IPS-18c (cell line): ENCODE data around the gene SLC41A1.
"Not testable (repeated sequence)": the region's sequence is repeated elsewhere in the genome, so short reads cannot be mapped to it uniquely, and the experiment has no call there.

Experiments
- H3K4me3 ChIP-seq: 2 replicates; pipeline ENCODE4 v1.7.0; 2013; ENCODE audit warnings: low read depth, mild to moderate bottlenecking, low read length, moderate library complexity; ENCODE audit not compliant: insufficient read depth
- H3K9me3 ChIP-seq: one replicate; pipeline ENCODE4 v1.6.1; 2013; ENCODE audit warnings: mild to moderate bottlenecking, low read length, moderate library complexity; ENCODE audit not compliant: control insufficient read depth, insufficient read depth

The SLC41A1 gene

DNA sequence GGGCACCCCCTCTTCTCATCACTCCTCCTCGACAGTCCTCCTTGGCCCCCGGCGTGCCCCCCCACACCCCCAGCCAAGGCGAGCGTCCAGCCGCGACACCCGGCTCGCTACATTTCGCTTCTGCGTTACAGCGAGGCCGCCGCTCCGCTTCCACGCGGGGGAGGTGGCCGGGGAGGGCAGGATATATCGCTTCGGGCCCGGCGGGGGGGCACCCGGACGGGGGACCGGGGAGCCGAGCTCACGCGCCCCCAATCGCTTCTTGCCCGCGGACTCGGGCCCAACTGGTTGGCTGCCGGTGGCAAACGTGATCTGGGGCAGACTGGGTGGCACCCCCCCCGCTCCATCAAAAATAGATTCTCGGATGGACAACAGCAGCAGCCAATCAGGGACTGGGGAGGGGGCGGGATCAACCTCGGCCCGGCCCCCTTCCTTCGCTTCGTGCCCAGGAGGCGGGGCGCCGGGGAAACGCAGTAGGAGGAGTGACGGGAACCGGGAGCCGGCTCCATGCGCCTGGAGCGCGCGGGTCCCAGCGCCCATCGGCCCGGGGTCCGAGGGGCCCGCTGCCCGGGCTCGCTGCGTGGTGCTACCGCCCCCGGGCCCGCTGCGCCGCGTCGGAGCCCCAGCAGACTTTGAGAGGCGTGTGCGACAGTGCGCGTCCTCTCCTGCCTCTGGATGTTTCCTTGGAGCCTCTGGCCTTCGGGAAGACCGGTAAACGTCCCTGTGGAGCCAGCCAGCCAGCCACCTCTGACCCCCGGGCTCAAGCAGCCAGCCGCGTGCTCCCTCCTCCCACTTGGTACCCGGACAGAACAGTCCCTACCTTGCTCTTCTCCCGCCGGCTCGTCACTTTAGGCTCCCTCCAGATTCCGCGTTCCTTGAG, at the start of gene SLC41A1:
SLC41A1 (minus strand) TSS at position 321 of the 877 bp plus-strand sequence. CDS start 2,757 bp downstream, outside the sequence.
- no peaks in the 10 kb centered on the region for H3K9me3 ChIP-seq
- H3K4me3 ChIP-seq = peak within 1 kb of the TSS; percentile 93

DNA sequence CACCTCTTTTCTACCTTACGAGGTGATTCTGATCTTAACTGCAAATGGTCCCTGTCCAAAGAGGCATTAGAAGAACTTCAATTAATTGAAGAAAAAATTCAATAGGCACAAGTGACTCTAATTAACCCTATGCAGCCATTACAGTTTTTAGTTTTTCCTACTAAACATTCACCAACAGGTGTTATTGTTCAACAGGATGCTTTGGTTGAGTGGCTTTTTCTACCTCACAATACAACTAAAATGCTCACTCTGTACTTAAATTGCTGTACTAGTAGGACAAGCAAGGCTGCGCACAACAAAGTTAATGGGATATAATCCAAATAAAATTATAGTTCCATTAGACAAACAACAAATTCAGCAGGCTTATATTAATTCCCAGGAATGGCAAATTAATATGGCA, 48.5 kb upstream of the SLC41A1 start:
- Histone ChIP-seq H3K4me3 (no peak overlapping the region), H3K9me3 (no peaks in the 10 kb centered on the region)

DNA sequence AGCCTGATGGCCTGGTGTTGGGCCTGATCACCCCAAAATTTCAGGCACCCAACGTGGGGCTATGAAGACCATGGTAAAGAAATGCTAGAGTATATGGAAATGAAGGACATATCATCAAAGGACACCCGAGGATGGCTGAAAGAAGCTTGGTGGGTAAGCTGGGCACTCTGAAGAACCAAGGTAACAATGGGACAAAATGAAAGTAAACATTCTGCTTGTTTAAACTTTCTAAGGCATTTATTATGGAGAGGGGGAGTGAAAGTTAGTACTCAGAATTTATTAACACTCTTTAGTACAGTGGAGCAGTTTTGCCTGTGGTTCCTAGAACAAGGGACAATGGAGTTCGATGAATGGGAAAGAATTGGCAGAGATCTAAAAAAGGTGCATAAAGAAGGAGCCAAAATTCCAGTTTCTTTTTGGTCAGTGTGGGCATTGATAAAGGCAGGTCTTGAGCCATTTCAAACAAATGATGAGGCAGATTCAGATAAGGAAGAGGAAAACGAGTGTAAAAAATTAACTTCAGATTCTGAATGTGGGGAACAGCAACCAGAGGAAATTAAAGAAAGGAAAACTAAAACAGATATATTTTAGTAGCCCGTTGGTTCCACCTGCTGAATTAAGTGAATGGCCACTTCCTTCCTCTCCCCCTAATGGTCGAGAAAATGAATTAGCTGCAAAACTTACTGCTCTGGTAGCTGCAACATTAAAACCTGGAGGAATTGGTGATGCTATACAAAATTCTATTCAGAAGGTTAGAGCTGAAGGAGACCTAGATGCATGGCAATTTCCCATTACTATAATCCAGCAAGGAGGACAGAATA, 45.4 kb upstream of the SLC41A1 start:
- Histone ChIP-seq H3K9me3 (no peaks in the 10 kb centered on the region), H3K4me3 (no peak overlapping the region)

DNA sequence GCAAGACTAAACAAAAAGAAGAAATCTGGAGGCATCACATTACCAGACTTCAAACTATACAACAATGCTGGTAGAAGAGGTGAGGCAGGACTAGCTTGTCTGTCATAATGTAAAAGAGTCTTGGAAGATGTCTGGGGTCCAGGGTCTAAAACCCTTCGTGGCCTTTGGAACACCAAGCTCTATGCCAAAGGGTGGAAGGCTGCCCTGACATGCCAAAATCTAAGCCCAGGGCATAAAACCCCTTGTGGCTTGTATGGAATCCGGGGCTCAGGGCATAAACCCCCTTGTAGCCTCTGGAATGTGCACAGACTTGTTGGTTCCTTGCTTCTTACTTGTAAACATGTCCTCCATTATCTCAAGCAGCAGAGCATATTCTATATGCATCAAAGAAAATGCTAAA, 44.5 kb upstream of the SLC41A1 start:
- not testable (repeated sequence) for H3K9me3 ChIP-seq, H3K4me3 ChIP-seq

DNA sequence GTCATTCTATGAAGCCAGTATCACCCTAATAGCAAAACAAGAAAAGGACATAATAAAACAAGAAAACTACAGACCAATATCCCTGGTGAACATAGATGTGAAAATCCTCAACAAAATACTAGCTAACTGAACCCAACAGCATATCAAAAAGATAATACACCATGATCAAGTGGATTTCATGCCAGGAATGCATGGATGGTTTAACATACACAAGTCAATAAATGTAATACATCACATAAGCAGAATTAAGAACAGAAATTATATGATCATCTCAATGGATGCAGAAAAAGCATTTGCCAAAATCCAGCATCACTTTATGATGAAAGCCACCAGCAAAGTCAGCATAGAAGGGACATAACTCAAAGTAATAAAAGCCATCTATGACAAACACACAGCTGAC, 43.4 kb upstream of the SLC41A1 start:
- Histone ChIP-seq H3K4me3 (no peak overlapping the region), H3K9me3 (no peaks in the 10 kb centered on the region)

DNA sequence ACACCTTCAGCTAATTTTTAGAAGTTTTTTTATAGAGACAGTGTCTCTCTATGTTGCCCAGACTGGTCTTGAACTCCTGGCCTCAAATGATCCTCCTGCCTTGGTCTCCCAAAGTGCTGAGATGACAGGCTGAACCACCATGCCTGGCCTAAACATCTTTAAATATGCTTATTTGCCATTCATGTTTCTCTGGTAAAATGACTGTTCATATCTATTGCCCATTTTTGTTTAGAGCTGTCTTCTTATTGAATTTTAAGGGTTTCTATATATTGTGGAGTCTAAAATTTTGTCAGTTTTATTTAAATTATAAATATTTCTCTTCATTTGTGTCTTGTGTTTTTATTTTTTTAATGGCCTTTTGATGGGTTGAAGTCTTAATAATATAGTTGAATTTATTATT, 40.0 kb upstream of the SLC41A1 start:
- Histone ChIP-seq H3K4me3 (no peak overlapping the region), H3K9me3 (no peaks in the 10 kb centered on the region)

DNA sequence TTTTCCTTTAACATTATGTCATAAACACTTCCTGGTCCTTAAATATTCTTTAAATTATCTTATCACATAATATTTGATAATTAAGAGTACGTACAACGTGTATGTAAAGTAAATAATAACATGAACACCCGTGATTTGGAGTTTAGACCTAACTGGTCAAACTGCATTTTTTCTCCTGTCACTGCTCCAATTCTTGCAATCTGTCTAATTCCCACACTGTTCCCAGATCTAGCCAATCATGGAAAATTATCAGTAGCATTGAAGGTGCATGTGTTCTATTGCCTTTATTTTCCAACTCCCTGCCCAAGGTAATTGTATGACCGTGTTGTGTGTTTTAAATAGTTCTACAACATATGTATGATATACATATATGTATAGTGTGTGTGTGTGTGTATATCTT, 39.0 kb upstream of the SLC41A1 start:
- H3K9me3 ChIP-seq = no peaks in the 10 kb centered on the region
- H3K4me3 ChIP-seq = no peak overlapping the region

DNA sequence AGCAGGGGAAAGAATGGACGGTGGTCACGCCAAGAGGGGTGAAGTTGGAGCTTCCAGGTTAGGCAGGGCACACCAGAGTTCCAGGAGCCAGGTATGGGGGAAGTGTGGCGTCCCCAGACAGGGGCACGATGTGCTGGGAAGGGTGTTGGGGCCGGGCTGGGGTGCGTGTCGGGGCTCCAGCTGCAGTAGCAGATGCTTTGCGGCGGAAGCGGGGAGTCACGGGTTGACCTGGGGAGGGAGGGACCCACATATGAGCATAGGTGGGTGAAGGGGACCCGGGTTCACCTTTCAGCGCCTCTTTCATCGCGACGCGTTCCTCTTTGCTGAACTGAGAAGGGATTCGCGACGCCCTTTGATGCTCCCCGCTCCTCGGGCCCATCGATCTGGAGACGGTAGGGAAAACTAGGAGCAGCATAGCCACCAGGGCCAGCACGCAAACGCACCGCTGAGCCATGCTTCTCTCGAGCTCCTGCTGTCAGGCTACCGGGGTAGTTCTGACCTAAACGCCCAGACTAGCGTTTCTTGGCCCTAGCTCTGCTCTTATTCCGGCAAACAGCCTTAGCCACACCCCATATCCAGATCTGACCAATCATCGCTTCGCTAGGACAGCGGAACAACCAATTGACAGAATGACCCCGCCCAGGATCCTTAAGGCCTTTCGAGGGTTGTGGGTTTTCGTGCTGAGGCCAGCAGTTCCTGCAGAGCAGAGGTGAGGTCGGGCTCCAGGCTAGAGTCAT, 36.8 kb upstream of the SLC41A1 start, which contains the start of gene PM20D1:
PM20D1 (minus strand) TSS at position 514 of the 737 bp plus-strand sequence; CDS start at position 454, 60 bp downstream.
- Histone ChIP-seq H3K4me3 (no peak within 1 kb of the TSS), H3K9me3 (no peaks in the 10 kb centered on the region)

DNA sequence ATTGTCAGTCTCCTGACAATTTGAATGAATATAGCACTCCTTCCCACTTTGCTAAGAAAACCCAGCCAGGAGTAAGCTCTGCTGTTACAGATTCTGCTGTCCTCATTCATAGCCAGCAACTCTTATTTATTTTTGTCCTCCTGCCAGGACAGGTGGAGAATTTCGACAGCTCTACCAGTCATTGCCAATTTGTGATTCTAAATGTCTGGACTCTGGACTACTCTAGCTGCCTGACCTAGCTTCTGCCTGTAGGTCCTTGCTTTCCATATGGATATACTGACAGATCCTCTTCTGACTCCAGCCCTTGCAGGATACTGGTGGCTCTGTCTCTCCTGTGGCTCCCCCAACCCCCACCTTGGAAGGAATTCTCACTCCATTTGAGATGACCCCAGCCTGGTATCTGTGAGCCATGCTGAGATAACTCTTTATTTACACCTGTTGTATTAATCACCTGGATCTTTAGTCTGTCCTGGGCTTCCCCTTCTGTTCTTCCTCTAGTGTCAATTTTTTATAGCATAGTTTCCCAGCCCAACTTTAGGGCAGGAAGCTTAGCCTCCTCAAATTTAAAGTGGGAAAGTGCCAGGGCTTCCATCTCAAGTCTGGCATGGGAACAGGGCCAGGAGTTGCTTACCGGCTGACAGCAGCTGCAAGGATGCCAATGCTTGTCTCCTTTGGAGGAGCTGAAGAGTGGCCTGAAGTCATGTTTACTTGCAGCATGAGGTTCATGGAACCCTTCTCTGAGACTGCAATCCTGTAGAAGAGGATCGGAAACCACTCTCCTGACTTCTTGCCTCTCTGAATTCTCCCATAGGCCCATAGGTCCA, 30.2 kb upstream of the SLC41A1 start:
- no peak overlapping the region for H3K4me3 ChIP-seq
- peaks cover 2% of the 10 kb centered on the region for H3K9me3 ChIP-seq

DNA sequence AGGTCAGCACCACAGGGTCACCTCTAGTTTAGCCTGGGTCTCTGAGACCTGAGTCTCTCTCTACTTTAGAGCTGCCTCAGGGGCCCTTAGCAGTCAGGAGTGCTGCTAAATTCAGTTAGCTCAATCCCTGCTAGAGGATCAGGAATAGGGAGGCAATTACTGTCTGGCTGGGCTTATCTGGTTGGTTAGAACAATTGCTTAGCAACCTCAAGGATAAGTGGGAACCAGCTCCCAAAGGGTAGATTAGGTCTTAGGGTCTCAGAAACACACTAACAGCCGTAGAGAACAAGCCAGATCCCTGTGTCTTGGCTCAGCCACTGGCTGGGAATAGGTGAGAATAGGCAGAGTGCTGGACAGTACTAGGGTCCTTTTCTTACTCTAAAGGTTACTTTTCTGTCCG, 29.2 kb upstream of the SLC41A1 start:
- Histone ChIP-seq H3K9me3 (peaks cover 2% of the 10 kb centered on the region), H3K4me3 (no peak overlapping the region)

DNA sequence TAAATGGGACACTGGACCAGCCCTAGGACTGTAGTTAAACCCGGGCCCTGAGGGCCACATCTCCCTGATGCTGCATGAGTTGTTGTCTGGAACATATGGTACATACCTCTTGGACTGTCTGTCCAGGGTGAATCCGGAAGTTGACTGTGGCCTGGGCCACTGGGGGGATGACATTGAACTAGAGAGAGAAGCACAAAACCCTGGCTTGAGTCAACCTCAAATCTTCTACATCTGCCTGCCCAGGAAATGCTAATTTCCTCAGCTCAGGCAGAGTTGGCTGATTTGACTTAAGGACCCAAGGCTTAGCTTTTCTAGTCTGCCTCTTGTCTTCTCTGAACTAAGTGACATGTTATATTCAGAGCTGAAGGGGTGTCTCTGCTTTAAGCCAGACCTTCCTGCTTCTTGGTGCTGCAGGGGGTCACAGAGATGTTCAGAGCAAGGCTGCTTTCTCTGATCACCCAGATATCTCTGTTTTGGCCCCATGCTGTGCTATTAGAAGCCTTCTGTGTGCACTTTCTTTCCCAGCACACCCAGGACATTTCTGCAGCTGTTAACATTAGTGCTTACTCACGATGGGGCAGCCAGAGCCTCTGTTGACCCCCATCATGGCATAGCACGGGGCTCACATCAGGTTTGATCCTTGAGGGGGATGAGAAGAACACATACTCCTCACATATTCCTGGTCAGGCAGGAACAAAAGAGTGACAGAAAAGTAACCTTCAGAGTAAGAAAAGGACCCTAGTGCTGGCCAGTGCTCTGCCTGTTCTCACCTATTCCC, 27.3 kb upstream of the SLC41A1 start:
- Histone ChIP-seq H3K4me3 (no peak overlapping the region), H3K9me3 (peaks cover 2% of the 10 kb centered on the region)

DNA sequence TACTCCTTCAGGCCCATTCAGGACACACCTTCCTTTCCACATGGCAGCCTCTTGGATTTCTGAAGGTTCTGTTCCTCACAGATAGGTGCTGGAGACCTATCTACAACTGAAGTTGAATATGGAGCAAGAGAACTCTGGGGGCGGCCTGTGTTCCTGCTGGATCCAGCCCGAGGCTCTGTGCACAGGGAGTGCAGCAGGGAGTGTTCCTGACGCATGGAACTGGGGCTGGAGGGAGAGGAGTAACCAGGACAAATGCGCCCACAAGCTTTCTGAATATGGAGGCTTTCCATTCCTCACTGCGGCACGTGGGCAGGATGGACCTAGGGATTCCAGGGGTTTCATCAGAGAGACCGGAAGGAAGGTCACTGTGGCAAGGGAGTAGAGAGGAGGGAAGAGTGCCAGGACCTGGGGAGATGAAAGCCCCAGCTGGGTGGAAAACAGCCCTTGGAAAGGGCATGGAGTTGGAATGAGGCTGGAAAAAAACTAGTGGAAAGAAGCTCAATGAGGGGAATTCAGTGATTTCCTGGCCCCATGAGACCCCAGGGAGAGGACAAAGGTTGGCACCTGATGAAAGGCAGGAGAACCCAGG, 24.5 kb upstream of the SLC41A1 start:
- Histone ChIP-seq H3K9me3 (peaks cover 2% of the 10 kb centered on the region), H3K4me3 (no peak overlapping the region)

DNA sequence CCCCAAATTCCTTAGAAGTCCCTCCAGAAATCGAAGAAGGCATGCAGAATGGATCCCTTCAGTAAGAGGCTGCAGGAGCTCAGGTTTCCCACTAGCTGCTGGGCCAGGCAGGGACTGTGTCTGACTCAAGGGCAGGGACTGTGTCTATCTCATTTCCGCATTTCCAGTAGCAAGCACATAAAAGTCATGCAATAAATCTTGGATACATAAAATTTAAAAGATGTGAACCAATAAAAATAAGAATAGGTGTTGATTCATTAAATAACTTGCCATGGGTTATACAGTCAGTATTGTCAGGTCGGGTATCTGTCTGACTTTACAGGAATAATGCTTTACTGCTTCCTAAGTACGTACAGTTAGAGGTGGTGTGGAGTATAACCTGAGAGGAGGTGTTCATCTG, 21.8 kb upstream of the SLC41A1 start:
- H3K9me3 ChIP-seq = peaks cover 2% of the 10 kb centered on the region
- H3K4me3 ChIP-seq = no peak overlapping the region

DNA sequence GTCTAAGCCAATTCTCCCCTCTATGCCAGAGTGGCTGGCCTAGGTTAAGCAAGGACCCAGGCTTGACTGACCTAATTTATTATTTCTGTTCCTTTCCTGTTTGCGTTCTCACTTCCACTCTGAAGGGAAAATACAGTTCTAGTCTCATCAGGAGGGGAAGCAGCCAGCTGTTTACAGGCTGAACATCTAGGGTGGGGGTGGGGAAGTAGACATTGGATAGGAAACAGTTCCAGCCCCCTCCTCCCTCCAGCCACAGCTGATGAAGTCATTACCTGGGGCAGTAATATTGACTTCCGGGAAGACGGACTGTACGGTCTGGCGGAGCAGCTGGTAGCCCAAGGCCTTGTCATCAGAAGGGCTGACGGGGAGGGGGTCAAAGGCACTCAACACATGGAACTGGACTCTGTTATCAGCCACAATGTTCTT, 19.3 kb upstream of the SLC41A1 start:
- H3K9me3 ChIP-seq = peaks cover 5% of the 10 kb centered on the region
- H3K4me3 ChIP-seq = no peak overlapping the region

DNA sequence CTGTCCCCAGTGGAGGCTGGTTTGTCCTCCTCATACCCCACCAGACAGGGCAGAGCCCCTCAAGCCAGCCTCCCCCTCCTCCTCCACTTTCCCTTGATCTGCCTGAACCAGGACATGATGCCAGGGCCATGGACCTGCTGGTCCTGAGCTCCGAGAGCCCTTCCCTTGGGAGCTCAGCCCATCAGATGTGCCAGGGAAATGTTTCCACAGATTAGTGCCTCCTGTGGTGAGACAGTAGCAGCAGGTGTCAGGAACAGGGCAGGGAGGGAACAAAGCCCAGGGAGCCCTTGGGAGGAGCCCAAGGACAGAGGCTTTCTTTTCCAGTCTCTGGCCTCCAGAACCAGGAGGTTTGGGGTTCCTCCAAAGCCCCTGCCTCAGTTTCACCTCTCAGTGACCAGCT, 14.6 kb upstream of the SLC41A1 start:
- peaks cover 5% of the 10 kb centered on the region for H3K9me3 ChIP-seq
- no peak overlapping the region for H3K4me3 ChIP-seq

DNA sequence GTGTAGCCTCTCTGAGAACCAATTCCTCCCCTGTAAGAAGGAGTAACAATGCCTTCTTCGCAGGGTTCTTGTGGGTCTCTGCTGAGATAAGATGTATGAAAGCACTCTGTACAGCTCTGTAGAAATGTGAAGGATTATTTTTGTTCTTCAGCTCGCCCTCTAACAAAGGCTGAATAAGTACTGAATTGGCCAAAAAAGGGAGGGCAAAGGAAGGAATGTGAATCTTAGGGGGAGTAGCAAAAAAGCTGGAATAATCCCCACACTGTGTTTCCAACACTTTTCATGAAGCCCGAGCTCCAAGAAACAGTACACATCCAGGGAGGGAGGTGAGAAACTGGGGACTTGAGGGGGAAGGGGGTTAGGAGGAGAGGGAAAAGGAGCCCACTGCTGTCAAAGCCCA, 14.0 kb upstream of the SLC41A1 start:
- peaks cover 5% of the 10 kb centered on the region for H3K9me3 ChIP-seq
- no peak overlapping the region for H3K4me3 ChIP-seq
